Endodermal cell (in vitro differentiated cells): Measurements from ENCODE around the gene C10orf53. TPM values are rescaled to one million over a fixed set of nuclear protein-coding genes. Genes with fewer than 3 reads are reported as not detected.

ENCODE experiments used
- DNase-seq: peaks from one replicate; pipeline ENCODE4 v3.0.0-alpha.2; 2017
- H3K27ac ChIP-seq: 2 replicates; pipeline ENCODE4 v1.5.1; 2013; ENCODE audit warnings: mild to moderate bottlenecking, low read depth, low read length, moderate library complexity
- H3K27me3 ChIP-seq: 2 replicates; pipeline ENCODE4 v1.6.1; 2013; ENCODE audit warnings: mild to moderate bottlenecking, low read length, moderate library complexity; ENCODE audit not compliant: insufficient read depth, control insufficient read depth, poor library complexity, severe bottlenecking
- H3K36me3 ChIP-seq: 2 replicates; pipeline ENCODE4 v1.7.0; 2013; ENCODE audit warnings: mild to moderate bottlenecking, low read length, moderate library complexity; ENCODE audit not compliant: control insufficient read depth, insufficient read depth
- H3K4me1 ChIP-seq: one replicate; pipeline ENCODE4 v1.7.0; 2013; ENCODE audit warnings: low read length; ENCODE audit not compliant: control insufficient read depth, insufficient read depth
- H3K4me3 ChIP-seq: 2 replicates; pipeline ENCODE4 v1.5.1; 2013; ENCODE audit warnings: mild to moderate bottlenecking, low read length, moderate library complexity
- H3K9ac ChIP-seq: 2 replicates; pipeline ENCODE4 v1.6.1; 2013; ENCODE audit warnings: mild to moderate bottlenecking, low read length, moderate library complexity; ENCODE audit not compliant: poor library complexity, severe bottlenecking; ENCODE audit errors: extremely low read depth
- H3K9me3 ChIP-seq: 2 replicates; pipeline ENCODE4 v1.6.1; 2013; ENCODE audit warnings: mild to moderate bottlenecking, low read length, moderate library complexity; ENCODE audit not compliant: control insufficient read depth
- H3K27ac Mint-ChIP-seq: 2 replicates; pipeline ENCODE4 v1.8.0; 2020; ENCODE audit warnings: mixed read lengths
- H3K27me3 Mint-ChIP-seq: 2 replicates; pipeline ENCODE4 v1.8.0; 2021; ENCODE audit warnings: mild to moderate bottlenecking, mixed read lengths; ENCODE audit not compliant: insufficient read depth
- H3K36me3 Mint-ChIP-seq: 2 replicates; pipeline ENCODE4 v1.8.0; 2020; ENCODE audit warnings: low read depth, mixed read lengths
- H3K4me1 Mint-ChIP-seq: 2 replicates; pipeline ENCODE4 v1.8.0; 2020; ENCODE audit warnings: mixed read lengths
- H3K4me3 Mint-ChIP-seq: 2 replicates; pipeline ENCODE4 v1.8.0; 2020; ENCODE audit warnings: mild to moderate bottlenecking, moderate library complexity, mixed read lengths
- H3K9me3 Mint-ChIP-seq: 2 replicates; pipeline ENCODE4 v1.8.0; 2020; ENCODE audit warnings: mild to moderate bottlenecking, mixed read lengths
- WGBS, 2 experiments: methylation state at CpG; one replicate each; pipeline versions ENCODE4 v1.1.5 to v1.1.7; 2013; ENCODE audit warnings: missing lambda C conversion rate in 2 of 2, mixed read lengths in 1 of 2; ENCODE audit not compliant: insufficient coverage in 1 of 2, insufficient read length in 1 of 2; 5-methylcytosine and 5-hydroxymethylcytosine counted together
- total RNA-seq, 2 donors: library from RNA; stranded (reverse); fragmentation: NEBNext Ultra II Directional in 1 of 2; extraction: Animal tissue kit (Norgen Biotek cat#: 25700) in 1 of 2; gene quantifications; 2 replicates in 1 of 2; 3 replicates in 1 of 2; pipeline ENCODE4 v1.2.1, GENCODE V29; 2021
- TF ChIP-seq, protein P1 (sequence below): fragments of 200-600 bp; sonication (generic); conservative IDR thresholded peaks from 2 replicates; pipeline ENCODE4 v1.5.0; 2021; ENCODE audit warnings: antibody characterized with exemption, mild to moderate bottlenecking

Gene C10orf53
- total RNA-seq, 2 donors from 2014 or later: not detected

DNA sequence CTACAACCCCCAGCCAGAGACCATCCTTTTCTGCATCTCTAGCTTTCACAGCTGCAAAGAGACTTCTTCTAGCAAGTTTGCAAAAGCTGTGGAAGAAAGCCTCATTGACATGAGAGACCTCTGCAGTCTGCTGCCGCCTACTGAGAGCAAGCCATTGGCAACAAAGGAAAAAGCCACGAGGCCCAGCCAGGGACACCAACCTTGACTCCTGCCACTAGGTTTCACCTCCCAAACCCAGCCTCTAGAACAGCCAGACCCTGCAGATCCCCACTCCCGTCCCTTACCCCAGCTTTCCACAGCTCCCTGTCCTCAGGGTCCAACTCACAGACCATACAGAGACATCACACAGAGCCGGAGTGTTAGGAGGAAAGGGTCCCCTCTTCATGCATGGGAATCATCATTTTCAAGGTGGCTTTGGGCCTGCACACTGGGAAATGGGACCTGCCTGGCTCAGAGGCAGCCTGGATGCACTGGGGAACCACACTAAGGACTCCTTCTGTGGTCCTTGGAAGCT, 14.6 kb upstream of the C10orf53 start:
- no peak overlapping the region for H3K9ac ChIP-seq
- no peaks in the 10 kb centered on the region for H3K4me1 Mint-ChIP-seq
- peaks cover 3% of the 10 kb centered on the region for H3K9me3 Mint-ChIP-seq
- H3K27me3 Mint-ChIP-seq: peaks cover 52% of the 10 kb centered on the region
- peaks cover 8% of the 10 kb centered on the region for H3K27me3 ChIP-seq
- no peak overlapping the region for H3K4me3 Mint-ChIP-seq
- H3K4me3 ChIP-seq: no peak overlapping the region
- no peak overlapping the region for H3K27ac Mint-ChIP-seq
- H3K27ac ChIP-seq: no peak overlapping the region
- TF ChIP-seq, protein P1, sequence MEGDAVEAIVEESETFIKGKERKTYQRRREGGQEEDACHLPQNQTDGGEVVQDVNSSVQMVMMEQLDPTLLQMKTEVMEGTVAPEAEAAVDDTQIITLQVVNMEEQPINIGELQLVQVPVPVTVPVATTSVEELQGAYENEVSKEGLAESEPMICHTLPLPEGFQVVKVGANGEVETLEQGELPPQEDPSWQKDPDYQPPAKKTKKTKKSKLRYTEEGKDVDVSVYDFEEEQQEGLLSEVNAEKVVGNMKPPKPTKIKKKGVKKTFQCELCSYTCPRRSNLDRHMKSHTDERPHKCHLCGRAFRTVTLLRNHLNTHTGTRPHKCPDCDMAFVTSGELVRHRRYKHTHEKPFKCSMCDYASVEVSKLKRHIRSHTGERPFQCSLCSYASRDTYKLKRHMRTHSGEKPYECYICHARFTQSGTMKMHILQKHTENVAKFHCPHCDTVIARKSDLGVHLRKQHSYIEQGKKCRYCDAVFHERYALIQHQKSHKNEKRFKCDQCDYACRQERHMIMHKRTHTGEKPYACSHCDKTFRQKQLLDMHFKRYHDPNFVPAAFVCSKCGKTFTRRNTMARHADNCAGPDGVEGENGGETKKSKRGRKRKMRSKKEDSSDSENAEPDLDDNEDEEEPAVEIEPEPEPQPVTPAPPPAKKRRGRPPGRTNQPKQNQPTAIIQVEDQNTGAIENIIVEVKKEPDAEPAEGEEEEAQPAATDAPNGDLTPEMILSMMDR: no peak
- no peaks in the 10 kb centered on the region for H3K9me3 ChIP-seq
- peak; percentile 25 for DNase-seq
- H3K36me3 Mint-ChIP-seq: no peaks in the 10 kb centered on the region
- no peaks in the 10 kb centered on the region for H3K4me1 ChIP-seq
- no peaks in the 10 kb centered on the region for H3K36me3 ChIP-seq
- 88 to 100% methylated on average over 3 to 4 of the region's 4 CpGs for WGBS, 2 experiments

DNA sequence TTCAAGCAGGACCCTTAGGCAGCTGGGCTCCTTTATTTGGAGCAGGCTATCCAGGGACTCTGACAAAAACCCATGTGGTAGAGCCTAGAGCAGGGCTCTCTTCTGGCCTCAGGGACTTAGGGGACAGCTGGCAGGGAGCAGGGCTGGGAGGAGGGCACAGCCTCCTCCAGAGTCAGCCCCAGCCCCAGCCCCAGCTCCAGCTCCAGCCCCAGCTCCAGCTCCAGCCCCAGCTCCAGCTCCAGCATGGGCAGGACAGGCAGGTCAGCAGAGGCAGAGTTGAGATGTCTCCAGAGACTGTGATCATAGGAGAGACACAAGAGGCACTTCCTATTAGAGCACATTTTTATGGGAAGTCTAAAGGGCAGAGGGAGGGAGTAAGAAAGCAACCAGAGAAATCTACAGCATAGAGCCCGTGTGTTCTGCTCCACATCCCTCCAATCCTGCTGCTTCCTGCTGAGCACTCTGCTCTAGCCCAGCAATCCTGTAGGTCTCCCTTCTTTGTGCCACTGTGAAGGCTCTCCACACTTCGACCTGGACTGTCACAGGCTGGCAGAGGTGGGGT, 13.3 kb upstream of the C10orf53 start:
- TF ChIP-seq, protein P1: no peak
- H3K4me3 Mint-ChIP-seq: no peak overlapping the region
- Histone ChIP-seq H3K36me3 (no peaks in the 10 kb centered on the region), H3K9ac (no peak overlapping the region), H3K9me3 (no peaks in the 10 kb centered on the region), H3K4me1 (no peaks in the 10 kb centered on the region), H3K27ac (no peak overlapping the region), H3K27me3 (peaks cover 15% of the 10 kb centered on the region), H3K4me3 (no peak overlapping the region)
- no peaks in the 10 kb centered on the region for H3K4me1 Mint-ChIP-seq
- H3K36me3 Mint-ChIP-seq: no peaks in the 10 kb centered on the region
- no peaks in the 10 kb centered on the region for H3K9me3 Mint-ChIP-seq
- 80 to 86% methylated on average over 1 to 2 of the region's 2 CpGs for WGBS, 2 experiments
- peak; percentile 28 for DNase-seq
- H3K27me3 Mint-ChIP-seq: peaks cover 51% of the 10 kb centered on the region
- H3K27ac Mint-ChIP-seq: no peak overlapping the region

- DNase-seq: no peak
- Mint-ChIP-seq H3K27ac (no peak overlapping the region), H3K9me3 (no peaks in the 10 kb centered on the region), H3K4me1 (no peaks in the 10 kb centered on the region), H3K36me3 (no peaks in the 10 kb centered on the region), H3K4me3 (no peak overlapping the region), H3K27me3 (peaks cover 52% of the 10 kb centered on the region)
- Histone ChIP-seq H3K4me3 (no peak overlapping the region), H3K27ac (no peak overlapping the region), H3K27me3 (peaks cover 19% of the 10 kb centered on the region), H3K9me3 (no peaks in the 10 kb centered on the region), H3K36me3 (no peaks in the 10 kb centered on the region), H3K4me1 (no peaks in the 10 kb centered on the region), H3K9ac (no peak overlapping the region)
- 79 to 93% methylated on average over 3 to 5 of the region's 5 CpGs for WGBS, 2 experiments
- TF ChIP-seq, protein P1: no peak
Observed at GRCh38 chr10:49666685-49667084, 12.8 kb upstream of the C10orf53 start.
